Eye (tissue), 1 donor: Measurements from ENCODE around the gene PKNOX2.

Experiments used
- DNase-seq: peaks from one replicate; pipeline ENCODE4 v3.0.0-alpha.2; 2015

Gene PKNOX2

GRCh38 chr11:125174057-125174456, 9.5 kb downstream of the PKNOX2 start:
- no peak for DNase-seq

DNA sequence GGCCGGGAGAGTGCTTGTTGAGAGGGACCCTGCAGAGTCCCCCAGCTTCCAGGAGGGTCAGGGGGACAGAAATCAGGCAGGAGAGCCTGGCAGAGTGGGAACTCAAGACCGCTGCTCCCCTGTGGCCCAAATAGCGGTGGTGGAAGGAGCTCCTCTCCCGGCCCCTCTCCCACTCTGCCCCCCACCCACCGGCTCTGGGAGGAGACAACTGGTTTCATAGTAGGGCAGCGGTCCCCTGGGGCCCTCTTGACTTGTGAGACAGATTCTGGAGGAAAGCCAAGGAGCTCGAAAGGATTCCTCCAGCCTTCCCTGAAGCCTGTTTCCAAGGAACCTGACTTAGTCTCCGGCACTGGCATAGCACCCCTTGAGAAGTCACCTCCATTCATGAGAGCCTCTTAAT, 10.1 kb downstream of the PKNOX2 start:
- peak; percentile 4 for DNase-seq

- DNase-seq, result no peak
Observed at GRCh38 chr11:125175166-125175565, 10.6 kb downstream of the PKNOX2 start.

GRCh38 chr11:125175896-125176575, 11.5 kb downstream of the PKNOX2 start:
- peak; percentile 25 for DNase-seq

GRCh38 chr11:125176866-125177265, 12.3 kb downstream of the PKNOX2 start:
- peak; percentile 1 for DNase-seq

GRCh38 chr11:125177543-125177942, 13.0 kb downstream of the PKNOX2 start:
- peak; percentile 5 for DNase-seq

DNA sequence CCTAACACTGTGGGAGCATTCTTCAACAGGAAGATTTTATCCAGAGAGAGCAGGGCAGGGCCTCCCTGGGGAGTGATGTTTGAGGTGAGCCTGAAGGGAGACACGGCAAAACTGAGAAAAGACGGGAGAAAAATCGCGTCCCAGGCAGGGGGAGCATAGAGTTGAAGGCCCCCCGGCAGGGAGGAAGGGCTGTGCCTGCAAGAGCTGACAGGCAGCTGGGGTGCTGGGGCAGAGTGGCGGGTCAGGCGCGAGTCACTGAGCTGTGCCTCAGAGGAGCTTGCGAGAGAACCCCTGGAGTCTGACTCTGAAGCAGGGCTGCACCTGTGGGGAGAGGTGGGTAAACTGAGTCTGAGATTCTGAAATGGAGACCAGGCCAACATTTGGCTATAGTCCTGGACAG, 14.8 kb downstream of the PKNOX2 start:
- DNase-seq, result peak; percentile 2

GRCh38 chr11:125179895-125180294, 15.3 kb downstream of the PKNOX2 start:
- DNase-seq, result peak; percentile 9

- no peak for DNase-seq
Observed at GRCh38 chr11:125180413-125181305, 16.1 kb downstream of the PKNOX2 start.

DNA sequence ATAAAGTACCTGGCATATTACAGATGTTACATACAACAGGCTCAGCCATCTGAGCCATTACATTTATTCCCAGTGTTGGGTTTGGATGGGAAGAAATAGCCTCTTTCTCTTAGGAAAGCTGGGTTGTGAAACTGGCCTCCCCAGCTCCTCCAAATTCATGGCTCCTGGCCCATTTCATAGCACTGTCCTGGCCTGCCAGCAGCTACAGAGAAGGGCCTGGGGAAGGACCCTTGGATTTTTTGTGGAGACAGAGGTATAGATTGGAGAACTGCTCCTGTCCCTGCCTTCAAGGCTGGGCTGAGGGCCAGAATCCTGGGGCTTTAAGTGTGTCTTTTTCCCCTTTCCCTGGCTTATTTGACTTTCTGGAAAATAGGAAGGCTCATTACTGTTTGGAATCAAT, 18.0 kb downstream of the PKNOX2 start:
- DNase-seq, result no peak

GRCh38 chr11:125183641-125184040, 19.1 kb downstream of the PKNOX2 start:
- no peak for DNase-seq

DNA sequence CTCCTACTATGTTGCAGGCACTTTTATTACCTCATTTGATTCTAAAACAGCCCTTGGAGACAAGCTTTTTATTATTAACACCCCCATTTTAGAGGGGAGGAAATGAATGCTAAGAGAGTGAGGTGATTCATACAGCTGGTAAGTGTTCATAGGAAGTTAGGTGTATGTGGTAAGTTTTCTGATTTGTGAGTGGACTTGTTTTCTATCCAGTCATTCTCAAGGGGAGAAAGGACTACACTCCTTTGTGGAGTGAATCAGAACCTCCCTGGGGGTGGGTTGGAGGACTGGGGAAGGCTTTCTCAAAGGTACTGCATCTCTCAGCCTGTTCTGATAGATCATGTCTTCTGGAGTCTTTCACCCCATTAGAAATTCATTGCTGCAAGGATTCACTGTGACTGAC, 23.5 kb downstream of the PKNOX2 start:
- DNase-seq, result no peak

DNA sequence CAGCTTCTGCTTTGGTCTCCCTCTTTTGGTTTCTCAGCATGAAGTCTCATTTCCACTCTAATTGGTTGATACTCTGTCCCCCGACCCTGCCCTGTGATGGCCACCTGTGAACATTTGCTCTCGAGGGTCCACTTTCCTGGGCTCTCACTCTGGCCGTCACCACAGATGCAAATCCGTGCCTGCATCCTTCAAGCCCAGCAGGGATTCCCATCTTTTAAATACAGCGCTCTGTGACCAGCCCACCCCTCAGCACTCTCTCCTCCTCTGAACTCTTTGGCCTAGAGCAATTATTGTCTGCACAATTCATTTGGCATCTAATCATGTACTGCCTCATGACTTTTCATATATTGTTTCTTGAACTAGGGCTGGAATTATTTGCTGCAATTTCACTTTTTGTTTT, 26.0 kb downstream of the PKNOX2 start:
- DNase-seq, result peak; percentile 54

DNA sequence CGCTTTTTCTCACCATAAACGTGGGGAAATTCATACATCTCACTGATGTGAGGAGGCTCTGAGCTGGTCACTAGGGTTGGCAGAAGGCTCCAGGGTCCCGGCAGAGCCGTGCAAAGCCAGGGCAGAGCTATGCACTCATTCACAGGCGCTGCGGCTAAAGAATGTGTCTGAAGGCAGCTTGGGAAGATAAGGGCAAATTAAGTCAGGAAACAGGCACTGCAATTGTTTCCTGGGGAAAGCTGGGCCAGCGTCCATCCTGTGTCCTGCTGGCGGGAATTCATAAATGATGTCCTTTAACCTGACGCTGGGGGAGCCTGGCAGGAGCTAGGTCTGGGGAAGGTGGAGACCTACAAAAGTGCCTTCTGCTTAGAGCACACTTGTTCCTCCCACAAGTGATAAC, 27.6 kb downstream of the PKNOX2 start:
- DNase-seq, result peak; percentile 34

DNA sequence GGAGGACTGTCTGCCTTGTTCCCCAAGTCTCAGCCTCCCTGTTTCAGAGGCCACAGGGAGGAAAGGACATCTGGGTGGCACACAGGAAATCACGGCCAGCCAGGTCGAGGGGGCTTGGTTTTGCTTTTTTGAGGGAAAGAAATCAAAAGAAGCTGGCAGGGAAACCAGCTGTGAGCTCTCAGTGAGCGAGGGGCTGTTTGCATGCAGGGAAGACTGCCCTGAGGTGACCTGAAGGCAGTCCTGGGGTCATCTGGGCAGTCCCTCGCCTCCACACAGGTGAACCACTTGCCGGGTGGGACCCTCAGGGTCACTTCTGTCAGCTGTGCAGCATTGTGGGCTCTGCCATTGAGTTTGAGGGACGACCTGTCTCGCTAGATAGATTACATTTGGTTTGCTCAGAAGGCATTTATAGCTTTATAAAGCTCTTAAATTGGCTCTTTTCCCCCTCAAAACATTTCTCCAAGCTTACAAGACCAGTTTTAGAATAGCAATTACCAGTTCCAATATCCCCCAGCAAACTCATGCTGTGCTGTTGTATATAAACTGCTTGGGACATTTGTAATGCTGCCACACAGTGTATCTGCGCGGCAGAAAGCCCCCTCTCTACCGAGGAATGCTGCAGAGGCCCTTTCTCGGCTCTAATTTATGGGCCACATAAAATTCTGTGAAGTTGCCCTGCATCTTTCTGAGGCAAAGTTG, 28.3 kb downstream of the PKNOX2 start:
- no peak for DNase-seq

DNA sequence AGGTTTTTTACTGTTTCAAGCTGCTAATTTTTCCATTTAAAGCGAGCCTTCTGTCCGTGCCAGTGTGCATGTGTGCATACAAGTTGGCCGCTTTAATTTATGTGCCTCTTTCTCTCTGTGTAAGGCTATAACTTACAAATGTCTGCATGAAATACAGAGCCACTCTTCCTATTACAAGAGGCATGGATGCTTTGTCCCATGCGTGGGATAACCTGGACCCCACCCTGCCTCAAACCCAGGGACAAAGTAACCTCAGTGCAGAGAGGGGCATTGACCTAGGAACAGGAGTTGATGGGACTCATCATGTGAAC, 28.8 kb downstream of the PKNOX2 start:
- DNase-seq, result no peak

- no peak for DNase-seq
Observed at GRCh38 chr11:125193841-125194240, 29.3 kb downstream of the PKNOX2 start.

DNA sequence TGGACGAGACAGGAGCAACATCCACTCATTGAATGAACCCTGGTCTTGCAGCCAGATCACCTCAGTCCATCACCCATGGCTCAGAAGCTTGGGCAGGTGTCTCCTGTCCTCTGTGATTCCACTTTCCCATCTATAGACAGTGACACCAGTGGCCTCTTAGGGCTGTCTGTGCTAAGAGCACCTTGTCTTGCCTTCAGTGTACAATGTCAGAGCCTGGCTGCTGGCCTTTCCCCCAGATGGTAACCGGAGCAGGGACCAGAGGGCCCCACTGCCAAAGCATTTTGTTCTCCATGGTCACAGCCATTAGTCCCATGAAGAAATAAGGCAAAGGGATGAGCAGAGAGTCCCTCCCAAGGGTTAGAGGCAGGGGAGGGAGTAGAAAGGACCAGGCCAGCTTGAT, 35.4 kb downstream of the PKNOX2 start:
- DNase-seq, result no peak

DNA sequence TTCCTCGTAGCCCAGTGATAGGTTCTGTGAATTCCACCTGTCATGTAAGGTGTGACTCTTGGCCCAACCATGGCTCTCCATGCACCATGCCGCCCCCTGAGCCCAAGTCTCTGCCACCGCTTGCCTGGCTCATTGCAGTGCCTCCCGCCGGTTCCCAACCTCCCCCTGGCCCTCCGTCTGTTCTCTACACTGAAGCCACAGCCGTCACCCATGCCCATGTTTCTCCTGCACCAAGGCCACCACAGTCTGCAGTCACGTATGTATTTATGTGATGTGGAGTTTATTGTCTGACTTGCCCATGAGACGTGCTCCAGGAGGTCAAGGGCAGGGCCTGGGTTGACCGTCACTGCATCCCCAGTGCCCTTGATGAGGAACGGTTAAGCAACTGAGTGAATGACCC, 35.9 kb downstream of the PKNOX2 start:
- no peak for DNase-seq

DNA sequence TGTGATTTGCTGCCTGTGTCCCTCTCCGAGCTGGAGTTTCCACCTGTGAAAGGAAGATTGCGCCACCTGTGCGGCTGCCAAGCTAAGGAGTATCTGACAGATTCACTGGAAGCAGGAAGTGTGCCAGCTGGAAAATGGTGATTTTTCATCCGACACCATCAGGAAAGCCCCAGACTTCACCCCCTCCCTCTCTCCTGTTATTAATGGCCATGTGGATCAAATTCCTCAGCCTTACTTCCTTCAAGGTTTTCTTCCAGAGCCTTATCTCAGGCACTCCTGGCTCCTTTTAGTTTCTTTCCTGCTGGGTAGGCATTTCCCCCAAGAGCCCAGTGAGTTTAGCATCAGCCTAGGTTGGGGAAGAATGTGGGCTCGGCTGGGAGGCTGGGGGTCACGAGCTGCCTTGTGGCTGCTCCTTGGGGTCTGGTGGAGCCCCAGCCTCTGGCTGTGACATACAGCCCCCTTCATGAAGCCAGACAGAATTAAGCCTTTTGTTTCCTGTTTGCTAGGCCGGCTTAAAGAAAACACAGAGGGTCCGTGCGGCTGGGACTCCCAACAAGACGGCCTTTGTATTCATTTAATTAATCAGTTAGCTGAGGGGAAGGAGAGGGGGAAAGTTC, 37.1 kb downstream of the PKNOX2 start:
- DNase-seq, result peak; percentile 77

- DNase-seq, result peak; percentile 36
Observed at GRCh38 chr11:125202362-125202880, 37.9 kb downstream of the PKNOX2 start.

GRCh38 chr11:125202977-125203376, 38.4 kb downstream of the PKNOX2 start:
- no peak for DNase-seq

- DNase-seq, result no peak
Observed at GRCh38 chr11:125207866-125208425, 43.4 kb downstream of the PKNOX2 start.
